HCT116 (cell line): Measurements from ENCODE around the gene KCNJ16. TPM values are rescaled to one million over a fixed set of nuclear protein-coding genes. Genes with fewer than 3 reads are reported as not detected.

Experiments used
- ATAC-seq: fragments of 200-7000 bp; cut with Tn5 transposase; 2 replicates; pipeline ENCODE4 v1.9.1; 2020; ENCODE audit warnings: mild to moderate bottlenecking, moderate library complexity
- BruUV-seq: library from RNA; stranded (reverse); fragments of 400-500 nt; replicated peaks from 2 replicates; lab custom pipeline; 2021; lab: Mats Ljungman, UMichigan
- CTCF ChIA-PET: fragments of 300-600 bp; sonication (Branson Sonifier 250); formaldehyde crosslinking; loops from one replicate; lab custom pipeline; 2021; ENCODE audit warnings: antibody characterized with exemption; lab: Charles Lee
- POLR2A ChIA-PET: fragments of 300-600, 350-600 bp; sonication (Branson Sonifier 250); formaldehyde crosslinking; loops from one replicate; lab custom pipeline; 2021; ENCODE audit warnings: antibody characterized with exemption; lab: Charles Lee
- RAD21 ChIA-PET, 2 experiments: fragments of 300-600 bp; sonication (Branson Sonifier 250); formaldehyde crosslinking; loops; one replicate each; lab custom pipeline; 2023; ENCODE audit warnings: low total read pairs in 2 of 2; ENCODE audit not compliant: uncharacterized antibody in 2 of 2, unreplicated experiment in 2 of 2, low non-redundant PET in 1 of 2; lab: Charles Lee
- DNase-seq: peaks from one replicate; pipeline ENCODE4 v3.0.0-alpha.2; 2010; ENCODE audit warnings: low read depth, low spot score
- H2AFZ ChIP-seq: fragments of 200-600 bp; shearing (Covaris generic), sonication (generic); 2 replicates; pipeline ENCODE4 v1.6.1; 2017; ENCODE audit warnings: low read depth, mixed run types, mixed read lengths, antibody characterized with exemption, low read length; ENCODE audit not compliant: poor library complexity, severe bottlenecking
- H3K27ac ChIP-seq: 2 replicates; pipeline ENCODE4 v1.5.1; 2012; ENCODE audit warnings: low read depth, low read length
- H3K27me3 ChIP-seq: fragments of 200-600 bp; sonication (generic); 2 replicates; pipeline ENCODE4 v1.6.1; 2016; ENCODE audit warnings: mixed run types, low read length, mixed read lengths; ENCODE audit not compliant: insufficient read depth
- H3K36me3 ChIP-seq, 2 experiments: fragments of 200-500 bp in 1 of 2; fragments of 200-600 bp in 1 of 2; sonication (Bioruptor generic) in 1 of 2; sonication (generic) in 1 of 2; 2 replicates each; pipeline versions ENCODE4 v1.5.1 to v1.6.1; 2014 to 2016; ENCODE audit warnings: low read length in 2 of 2, inconsistent platforms in 1 of 2, mixed read lengths in 1 of 2, mixed run types in 1 of 2; ENCODE audit not compliant: insufficient read depth in 2 of 2, control insufficient read depth in 1 of 2
- H3K4me1 ChIP-seq, 2 experiments: fragments of 200-600 bp in 1 of 2; sonication (generic) in 1 of 2; 2 replicates each; pipeline versions ENCODE4 v1.5.1 to v1.6.1; 2012 to 2017; ENCODE audit warnings: low read length in 2 of 2, inconsistent platforms in 1 of 2, mild to moderate bottlenecking in 1 of 2, mixed read lengths in 1 of 2, mixed run types in 1 of 2, moderate library complexity in 1 of 2; ENCODE audit not compliant: insufficient read depth in 2 of 2, control insufficient read depth in 1 of 2
- H3K4me2 ChIP-seq: fragments of 200-600 bp; sonication (generic); 2 replicates; pipeline ENCODE4 v1.6.1; 2017; ENCODE audit warnings: mixed run types, low read length, mixed read lengths
- H3K4me3 ChIP-seq, 2 experiments: fragments of 200-600 bp in 1 of 2; sonication (generic) in 1 of 2; replicated peaks in 1 of 2; 2 replicates each; pipeline ENCODE4 v1.5.1; 2011 to 2016; ENCODE audit warnings: low read length in 2 of 2, control low read depth in 1 of 2, low read depth in 1 of 2, mild to moderate bottlenecking in 1 of 2, mixed read lengths in 1 of 2, mixed run types in 1 of 2
- H3K79me2 ChIP-seq: fragments of 200-600 bp; sonication (generic); 2 replicates; pipeline ENCODE4 v1.6.1; 2017; ENCODE audit warnings: mild to moderate bottlenecking, mixed run types, low read length, moderate library complexity, mixed read lengths; ENCODE audit not compliant: insufficient read depth
- H3K9ac ChIP-seq: fragments of 200-600 bp; sonication (generic); 2 replicates; pipeline ENCODE4 v1.6.1; 2016; ENCODE audit warnings: low read length, mixed read lengths
- H3K9me2 ChIP-seq: fragments of 200-600 bp; sonication (generic), shearing (Covaris generic); 2 replicates; pipeline ENCODE4 v1.6.1; 2017; ENCODE audit warnings: mixed run types, mild to moderate bottlenecking, moderate library complexity; ENCODE audit not compliant: insufficient read depth
- H3K9me3 ChIP-seq, 2 experiments: fragments of 200-500 bp in 1 of 2; fragments of 200-600 bp in 1 of 2; sonication (Bioruptor generic) in 1 of 2; sonication (generic) in 1 of 2; 2 replicates each; pipeline ENCODE4 v1.6.1; 2014 to 2017; ENCODE audit warnings: low read length in 2 of 2, mixed read lengths in 2 of 2, inconsistent platforms in 1 of 2, low read depth in 1 of 2, mild to moderate bottlenecking in 1 of 2, mixed run types in 1 of 2, moderate library complexity in 1 of 2; ENCODE audit not compliant: control insufficient read depth in 1 of 2, insufficient read depth in 1 of 2
- H4K20me1 ChIP-seq: fragments of 200-600 bp; sonication (generic), shearing (Covaris generic); 2 replicates; pipeline ENCODE4 v1.6.1; 2017; ENCODE audit warnings: mixed run types, mild to moderate bottlenecking, moderate library complexity; ENCODE audit not compliant: insufficient read depth
- CBX3 ChIP-seq: IDR thresholded peaks from 2 replicates; pipeline ENCODE4 v1.6.1; 2012; ENCODE audit warnings: low read depth
- CEBPB ChIP-seq: IDR thresholded peaks from 2 replicates; pipeline ENCODE4 v1.6.1; 2012; ENCODE audit warnings: low read depth
- EGR1 ChIP-seq: IDR thresholded peaks from 2 replicates; pipeline ENCODE4 v1.6.1; 2012; ENCODE audit warnings: low read depth
- ELF1 ChIP-seq: IDR thresholded peaks from 2 replicates; pipeline ENCODE4 v1.6.1; 2012; ENCODE audit warnings: low read depth, borderline replicate concordance
- EZH2 ChIP-seq: fragments of 200-600 bp; sonication (generic); IDR thresholded peaks from 2 replicates; pipeline ENCODE4 v1.6.1; 2017; ENCODE audit warnings: antibody characterized with exemption, mixed run types
- EZH2phosphoT487 ChIP-seq: fragments of 200-600 bp; IDR thresholded peaks from 2 replicates; pipeline ENCODE4 v1.6.1; 2018; ENCODE audit warnings: antibody characterized with exemption, borderline replicate concordance
- FOSL1 ChIP-seq: IDR thresholded peaks from 2 replicates; pipeline ENCODE4 v1.6.1; 2012; ENCODE audit warnings: low read depth
- JUND ChIP-seq: IDR thresholded peaks from 2 replicates; pipeline ENCODE4 v1.6.1; 2012
- POLR2A ChIP-seq: IDR thresholded peaks from 2 replicates; pipeline ENCODE4 v1.7.0; 2011; ENCODE audit warnings: borderline replicate concordance; ENCODE audit not compliant: insufficient read depth, insufficient read length; ENCODE audit errors: extremely low read depth
- POLR2AphosphoS5 ChIP-seq: IDR thresholded peaks from 2 replicates; pipeline ENCODE4 v1.6.1; 2011; ENCODE audit warnings: mild to moderate bottlenecking, low read depth, low read length, moderate library complexity
- RAD21 ChIP-seq: IDR thresholded peaks from 2 replicates; pipeline ENCODE4 v1.6.1; 2012; ENCODE audit warnings: low read depth, mild to moderate bottlenecking
- SIN3A ChIP-seq: IDR thresholded peaks from 2 replicates; pipeline ENCODE4 v1.6.1; 2012; ENCODE audit warnings: low read depth
- SP1 ChIP-seq: IDR thresholded peaks from 2 replicates; pipeline ENCODE4 v1.6.1; 2012; ENCODE audit warnings: low read depth
- SRF ChIP-seq: IDR thresholded peaks from 2 replicates; pipeline ENCODE4 v1.6.1; 2012; ENCODE audit warnings: low read depth
- TCF7L2 ChIP-seq: IDR thresholded peaks from 2 replicates; pipeline ENCODE4 v1.7.0; 2011; ENCODE audit warnings: borderline replicate concordance, inconsistent platforms; ENCODE audit not compliant: insufficient read depth, insufficient read length; ENCODE audit errors: extremely low read depth
- YY1 ChIP-seq: IDR thresholded peaks from 2 replicates; pipeline ENCODE4 v1.6.1; 2011; ENCODE audit warnings: low read length, low read depth, moderate library complexity, mild to moderate bottlenecking; ENCODE audit not compliant: insufficient replicate concordance; ENCODE audit errors: extremely low read depth
- ZFX ChIP-seq: fragments of 450-650 bp; IDR thresholded peaks from 2 replicates; pipeline ENCODE4 v1.6.1; 2017
- ZNF274 ChIP-seq: fragments of 200-500 bp; sonication (Bioruptor generic); IDR thresholded peaks from 2 replicates; pipeline ENCODE4 v1.6.1; 2014; ENCODE audit warnings: mild to moderate bottlenecking, low read depth, low read length, inconsistent platforms
- intact Hi-C: fragments of 100-400 bp; cut with micrococcal nuclease; formaldehyde crosslinking; loops from 2 replicates; pipeline ENCODE4 v1.10.0; 2022
- total RNA-seq: library from RNA; stranded (reverse); gene quantifications from one replicate; pipeline ENCODE4 v1.2.1, GENCODE V29; 2021; ENCODE audit not compliant: unreplicated experiment
- TF ChIP-seq, protein P1 (sequence below): IDR thresholded peaks from 2 replicates; pipeline ENCODE4 v1.6.1; 2011; ENCODE audit warnings: mild to moderate bottlenecking, low read length, moderate library complexity; ENCODE audit not compliant: insufficient replicate concordance; ENCODE audit errors: extremely low read depth
- TF ChIP-seq, protein P2 (sequence below): IDR thresholded peaks from 2 replicates; pipeline ENCODE4 v1.6.1; 2012
- TF ChIP-seq, protein P3 (sequence below): IDR thresholded peaks from 2 replicates; pipeline ENCODE4 v1.6.1; 2012

Gene KCNJ16
- total RNA-seq, 1 experiment from 2014 or later: not detected

DNA sequence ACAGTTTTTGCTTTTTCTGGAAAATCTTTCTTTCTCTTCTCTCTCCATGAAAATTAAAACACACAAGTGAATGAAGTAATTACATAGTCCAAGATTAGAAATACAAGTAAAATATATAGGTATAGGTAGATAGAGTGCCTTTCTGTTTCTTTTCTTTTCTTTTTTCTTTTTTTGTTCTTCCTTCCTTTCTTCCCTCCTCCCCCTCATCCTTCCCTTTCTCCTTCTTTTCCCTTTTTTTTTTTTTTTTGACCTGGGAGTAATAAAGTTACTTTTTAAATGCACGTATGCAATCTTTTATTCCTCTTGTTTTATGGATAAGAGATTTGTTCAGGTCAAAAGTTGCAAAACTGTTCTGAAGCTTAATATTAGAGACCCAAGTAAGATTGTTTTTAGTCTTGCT is 59.8 kb downstream of the KCNJ16 start (continued):
- TF ChIP-seq EZH2phosphoT487 (no peak), YY1 (no peak)
- TF ChIP-seq, protein P1, sequence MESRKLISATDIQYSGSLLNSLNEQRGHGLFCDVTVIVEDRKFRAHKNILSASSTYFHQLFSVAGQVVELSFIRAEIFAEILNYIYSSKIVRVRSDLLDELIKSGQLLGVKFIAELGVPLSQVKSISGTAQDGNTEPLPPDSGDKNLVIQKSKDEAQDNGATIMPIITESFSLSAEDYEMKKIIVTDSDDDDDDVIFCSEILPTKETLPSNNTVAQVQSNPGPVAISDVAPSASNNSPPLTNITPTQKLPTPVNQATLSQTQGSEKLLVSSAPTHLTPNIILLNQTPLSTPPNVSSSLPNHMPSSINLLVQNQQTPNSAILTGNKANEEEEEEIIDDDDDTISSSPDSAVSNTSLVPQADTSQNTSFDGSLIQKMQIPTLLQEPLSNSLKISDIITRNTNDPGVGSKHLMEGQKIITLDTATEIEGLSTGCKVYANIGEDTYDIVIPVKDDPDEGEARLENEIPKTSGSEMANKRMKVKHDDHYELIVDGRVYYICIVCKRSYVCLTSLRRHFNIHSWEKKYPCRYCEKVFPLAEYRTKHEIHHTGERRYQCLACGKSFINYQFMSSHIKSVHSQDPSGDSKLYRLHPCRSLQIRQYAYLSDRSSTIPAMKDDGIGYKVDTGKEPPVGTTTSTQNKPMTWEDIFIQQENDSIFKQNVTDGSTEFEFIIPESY: no peak
- TF ChIP-seq, all 23 proteins: peak for 0

DNA sequence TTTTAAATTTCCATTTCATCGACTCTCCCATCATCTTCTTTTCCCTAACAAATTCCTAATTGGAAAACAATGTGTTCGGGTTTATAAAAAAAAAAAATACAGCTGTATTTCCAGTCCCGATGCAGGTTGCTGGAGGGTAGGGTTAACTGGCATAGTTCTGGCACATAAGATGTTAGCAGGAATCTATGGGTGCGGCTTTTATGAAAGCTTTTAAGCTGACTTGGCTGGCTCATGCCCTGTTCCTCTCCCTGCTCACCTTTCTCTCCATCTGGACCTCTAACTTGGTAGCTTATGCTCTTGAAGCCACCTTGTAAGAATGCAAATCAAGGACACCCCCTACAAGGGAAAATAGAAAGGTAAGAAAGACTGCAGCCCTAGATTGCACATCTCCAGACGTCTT is 61.1 kb downstream of the KCNJ16 start:
- H2AFZ ChIP-seq: no peak overlapping the region
- ChIA-PET CTCF (interaction anchor here (0.7 to 1.2 kb wide), 2 partner anchors 527 to 568 kb away, joined by 3 read pairs; no protein-coding TSS in a partner anchor), POLR2A (no interaction called here)

More for the DNA sequence above, 61.1 kb downstream of the KCNJ16 start:
- no peaks in the 10 kb centered on the region for H3K27me3 ChIP-seq
- ATAC-seq: no peak
- RAD21 ChIA-PET: no interaction called here
- H3K36me3 ChIP-seq: no peaks in the 10 kb centered on the region; a peak in 1 of 4 replicates
- BruUV-seq: no TSS peak
- DNase-seq: no peak
- H3K9me3 ChIP-seq: peaks cover 5 to 23% of the 10 kb centered on the region in 2 experiments; a peak in 2 of 4 replicates
- H3K9me2 ChIP-seq: no peaks in the 10 kb centered on the region
- intact Hi-C loops: no loop called here
- TF ChIP-seq, protein P2, sequence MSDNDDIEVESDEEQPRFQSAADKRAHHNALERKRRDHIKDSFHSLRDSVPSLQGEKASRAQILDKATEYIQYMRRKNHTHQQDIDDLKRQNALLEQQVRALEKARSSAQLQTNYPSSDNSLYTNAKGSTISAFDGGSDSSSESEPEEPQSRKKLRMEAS: no peak
- TF ChIP-seq CEBPB (no peak), POLR2A (no peak), FOSL1 (no peak), CBX3 (no peak), SIN3A (no peak), EZH2phosphoT487 (no peak), SP1 (no peak), POLR2AphosphoS5 (no peak), EZH2 (no peak), JUND (no peak), ZNF274 (no peak), SRF (no peak), EGR1 (no peak), RAD21 (no peak), ZFX (no peak), ELF1 (no peak), TCF7L2 (no peak)
- TF ChIP-seq, protein P3, sequence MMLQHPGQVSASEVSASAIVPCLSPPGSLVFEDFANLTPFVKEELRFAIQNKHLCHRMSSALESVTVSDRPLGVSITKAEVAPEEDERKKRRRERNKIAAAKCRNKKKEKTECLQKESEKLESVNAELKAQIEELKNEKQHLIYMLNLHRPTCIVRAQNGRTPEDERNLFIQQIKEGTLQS: no peak
- TF ChIP-seq, protein P1: no peak
- no peak overlapping the region for H3K9ac ChIP-seq
- H3K79me2 ChIP-seq: no peaks in the 10 kb centered on the region
- no peaks in the 10 kb centered on the region for H3K4me1 ChIP-seq
- no peak overlapping the region for H3K4me3 ChIP-seq
- H3K27ac ChIP-seq: no peak overlapping the region
- no peak overlapping the region for H3K4me2 ChIP-seq
- H4K20me1 ChIP-seq: no peaks in the 10 kb centered on the region
